ENCODE results near the gene SDC3. TPM values are rescaled to one million over a fixed set of nuclear protein-coding genes. Genes with fewer than 3 reads are reported as not detected.

Gene SDC3
- polyA plus RNA-seq, 12 donors: 31.6 to 130 (median 43.9) TPM

- DNase-seq: no peak
Measured at GRCh38 chr1:30929944-30930525, 21.5 kb upstream of the SDC3 start.

DNA sequence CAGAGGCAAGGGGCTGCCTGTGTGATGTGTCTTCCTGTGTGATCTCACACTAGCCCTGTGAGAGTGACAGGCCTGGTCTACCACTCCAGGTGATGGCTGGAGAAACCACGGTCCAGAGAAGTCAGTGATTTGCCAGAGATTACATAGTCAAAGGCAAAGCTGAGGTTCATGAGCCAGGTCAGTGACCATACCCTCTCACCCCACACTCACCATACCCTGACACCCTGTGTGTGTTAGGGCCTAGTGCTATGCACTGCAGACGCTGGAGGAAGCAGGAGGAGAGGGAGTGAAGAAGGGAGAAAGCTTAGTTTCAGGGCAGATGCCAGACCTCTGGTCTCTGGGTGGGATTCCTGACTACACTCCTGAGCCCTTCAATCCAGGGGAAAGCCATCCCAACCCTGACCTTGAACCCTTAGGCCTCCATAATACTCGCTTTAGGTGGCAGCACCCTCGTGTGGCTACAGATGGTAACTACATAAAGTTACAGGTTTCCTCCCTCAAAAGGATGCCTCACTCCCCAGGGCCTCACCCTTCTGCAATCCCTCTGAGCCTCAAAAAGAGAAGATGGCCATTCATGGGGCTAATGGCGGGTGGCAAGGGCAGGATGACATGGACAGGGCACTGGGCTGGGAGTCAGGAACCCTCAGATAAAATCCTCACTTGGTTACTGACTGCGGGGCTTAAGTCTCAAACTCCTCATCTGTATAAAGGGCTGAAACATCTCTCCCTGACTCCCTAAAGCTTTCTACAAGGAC lies 20.8 kb upstream of the SDC3 start:
- DNase-seq: no peak

- no peak for DNase-seq
Measured at GRCh38 chr1:30928789-30929134, 20.2 kb upstream of the SDC3 start.

DNA sequence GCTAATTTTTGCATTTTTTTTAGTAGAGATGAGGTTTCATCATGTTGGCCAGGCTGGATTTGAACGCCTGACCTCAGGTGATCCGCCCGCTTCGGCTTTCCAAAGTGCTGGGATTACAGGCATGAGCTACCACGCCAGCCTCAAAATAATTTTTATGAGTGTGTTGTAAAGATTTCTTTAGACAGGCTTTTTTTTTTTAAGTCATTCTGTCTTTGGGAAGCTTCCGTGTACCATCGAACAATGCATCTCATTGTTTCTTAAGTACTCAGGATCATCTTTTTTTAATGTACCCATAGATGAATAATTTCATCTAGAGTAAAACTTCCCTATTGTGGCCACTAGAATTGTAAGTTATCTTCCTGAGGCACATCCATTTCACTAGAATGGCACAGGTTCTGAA lies 19.6 kb upstream of the SDC3 start:
- no peak for DNase-seq

DNA sequence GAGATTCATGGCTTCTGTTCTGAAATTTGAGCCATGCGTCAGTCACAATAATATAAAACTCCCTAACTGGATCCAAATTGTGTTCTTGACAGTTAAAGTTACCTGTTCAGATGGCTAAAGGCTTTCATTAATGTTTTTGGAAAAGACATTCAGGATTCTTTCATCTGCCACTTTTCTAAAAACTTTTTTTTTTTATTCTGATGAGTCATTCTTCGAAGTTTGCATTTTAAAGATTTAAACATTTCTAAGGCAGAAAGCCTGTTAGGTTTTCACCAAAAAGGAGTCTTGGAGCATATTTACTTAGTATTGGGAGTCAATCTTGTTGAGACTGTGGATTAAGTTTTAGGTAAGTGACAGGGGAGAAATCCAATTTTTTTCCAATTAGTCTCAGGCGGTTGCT lies 18.9 kb upstream of the SDC3 start:
- DNase-seq: no peak

- no peak for DNase-seq
Measured at GRCh38 chr1:30923597-30923996, 15.0 kb upstream of the SDC3 start.

DNA sequence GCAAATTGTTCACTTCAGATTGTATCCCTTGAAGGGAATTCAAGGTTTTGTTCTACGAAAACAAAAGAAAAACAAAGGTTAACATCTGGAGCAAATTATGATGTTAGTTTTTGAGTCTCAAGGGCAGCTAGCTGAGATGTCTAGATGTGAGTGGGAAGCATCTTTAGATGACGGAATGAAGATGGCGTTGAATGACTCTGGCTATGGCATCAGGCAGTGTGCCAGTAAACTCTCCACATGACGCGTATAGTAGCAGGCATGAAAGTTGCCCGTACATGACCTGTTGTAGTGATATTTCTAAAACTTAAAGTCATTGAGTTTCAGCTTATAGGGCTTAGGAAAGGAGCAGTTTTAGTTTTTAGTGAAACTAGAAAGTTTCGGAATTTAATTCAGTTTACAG lies 12.3 kb upstream of the SDC3 start:
- no peak for DNase-seq

GRCh38 chr1:30919025-30919881 lies 10.7 kb upstream of the SDC3 start:
- no peak for DNase-seq

- DNase-seq: no peak
Measured at GRCh38 chr1:30916296-30916695, 7.7 kb upstream of the SDC3 start.

- no peak for DNase-seq
Measured at GRCh38 chr1:30915491-30916230, 7.1 kb upstream of the SDC3 start.

DNA sequence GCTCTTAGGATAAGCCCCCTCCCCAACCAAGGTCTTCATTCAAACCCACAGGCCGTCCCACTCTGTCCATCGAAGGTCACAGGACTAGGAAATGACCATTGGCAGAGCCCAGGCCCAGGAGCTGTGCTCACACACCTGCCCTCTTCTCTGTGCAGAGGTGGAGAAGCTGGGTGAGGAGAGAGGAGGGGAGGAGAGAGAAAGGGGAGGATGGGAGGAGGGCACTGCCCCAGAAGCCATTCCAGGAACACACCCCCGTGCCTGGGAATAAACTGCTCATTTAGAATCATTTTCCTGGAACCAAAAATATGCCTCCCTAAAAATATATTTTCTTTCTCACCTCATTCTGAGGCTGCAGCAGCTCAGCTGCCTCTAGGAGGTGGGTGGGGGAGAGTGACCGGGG lies 6.4 kb upstream of the SDC3 start:
- DNase-seq: no peak

DNA sequence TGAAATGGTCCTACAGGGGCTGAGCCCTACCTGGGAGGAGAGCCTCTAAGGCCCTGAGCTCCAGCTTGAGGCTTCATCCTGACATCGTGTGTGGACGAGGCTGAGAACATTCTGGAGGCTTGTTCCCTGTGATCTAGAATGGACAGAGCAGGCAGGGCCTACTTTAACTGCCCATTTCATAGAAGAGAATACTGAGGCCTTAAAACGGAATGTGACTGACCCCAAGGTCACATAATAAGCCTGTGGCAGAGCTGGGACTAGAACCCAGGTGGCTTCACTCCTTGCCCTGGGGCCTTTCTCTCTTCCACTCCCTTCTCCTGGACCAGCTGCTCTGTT lies 6.0 kb upstream of the SDC3 start:
- no peak for DNase-seq

DNA sequence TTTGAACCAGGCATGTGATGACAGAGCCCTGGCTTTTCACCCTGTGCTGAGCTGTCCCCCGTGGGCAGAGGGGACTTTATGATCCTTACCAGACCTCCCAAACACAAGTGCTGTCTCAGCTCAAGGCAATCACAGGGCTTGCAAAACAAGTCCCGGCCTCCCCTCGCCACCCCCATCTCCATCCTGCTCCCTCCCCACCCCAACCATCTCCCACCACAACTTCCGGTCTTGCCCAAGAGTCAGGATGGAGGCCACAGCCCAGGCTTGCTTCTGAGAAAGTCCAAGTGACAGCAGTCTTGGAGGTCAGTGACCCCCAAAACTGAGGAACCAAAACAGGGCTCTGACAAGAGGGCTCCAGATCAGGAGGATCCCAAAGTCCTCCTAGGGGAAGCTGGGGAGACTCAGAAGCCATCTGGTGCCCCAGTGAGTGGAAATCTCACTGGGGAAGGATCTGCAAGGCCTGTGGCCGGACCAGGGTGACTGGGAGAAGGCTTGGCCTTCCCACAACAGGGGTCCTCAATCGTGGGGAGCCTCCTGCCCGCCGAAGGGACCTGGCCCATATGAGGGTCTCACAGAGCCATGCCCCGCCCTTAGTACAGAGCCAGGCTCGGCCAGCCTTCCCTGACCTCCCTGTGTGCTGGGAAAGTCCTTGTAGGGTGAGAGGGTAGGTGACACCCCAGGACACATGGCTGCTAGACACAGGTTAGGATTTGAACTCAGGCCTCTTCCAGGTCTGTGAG lies 4.5 kb upstream of the SDC3 start:
- DNase-seq: no peak

- no peak for DNase-seq
Measured at GRCh38 chr1:30912224-30912623, 3.7 kb upstream of the SDC3 start.

- peak; percentile 85 for DNase-seq
Measured at GRCh38 chr1:30911059-30911954, 2.7 kb upstream of the SDC3 start.

DNA sequence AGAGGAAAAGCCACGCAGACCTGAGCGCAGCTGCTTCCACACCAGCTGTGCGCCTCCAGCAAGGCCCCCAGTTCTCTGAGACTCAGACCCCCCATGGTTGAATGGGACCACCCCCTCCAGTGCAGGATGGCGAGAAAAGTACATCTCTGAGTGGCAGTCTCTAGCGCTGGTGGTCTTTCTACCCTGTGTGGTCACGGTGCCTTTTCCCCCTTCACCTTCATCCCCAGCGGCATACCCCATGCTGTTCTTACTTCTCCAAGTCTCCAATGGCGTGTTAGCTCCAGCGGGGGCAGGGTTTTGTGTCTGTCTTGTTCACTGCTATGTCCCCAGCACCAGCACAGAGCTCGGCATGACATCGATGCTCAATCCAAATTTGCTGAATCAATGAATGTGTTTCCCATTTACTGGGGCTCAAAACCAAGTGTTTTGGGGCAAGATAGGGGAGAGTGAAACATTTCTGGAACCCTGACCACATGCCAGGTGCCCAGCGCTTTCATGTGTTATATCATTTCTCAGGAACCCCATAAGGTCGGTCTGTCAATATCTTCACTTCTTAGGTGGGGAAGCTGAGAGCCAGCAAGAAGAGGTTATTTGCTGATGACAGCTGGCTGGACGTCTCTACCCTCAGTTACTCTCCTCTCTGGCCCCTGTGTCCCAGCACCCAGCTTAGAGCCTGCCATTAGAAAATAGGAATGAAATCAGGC lies 959 bp upstream of the SDC3 start:
- DNase-seq: no peak

- no peak for DNase-seq
Measured at GRCh38 chr1:30908316-30908695, 252 bp downstream of the SDC3 start.

- no peak for DNase-seq
Measured at GRCh38 chr1:30907481-30908315, 860 bp downstream of the SDC3 start.
